HEK293 (cell line): Measurements from ENCODE around the gene DNAJB11.

Source experiments
- CTCF ChIA-PET: fragments of 350-600 bp; formaldehyde crosslinking; extraction: SDS; loops from one replicate; lab custom pipeline; 2021; ENCODE audit warnings: antibody characterized with exemption; lab: Yijun Ruan, JAX
- POLR2A ChIA-PET: fragments of 300-600 bp; formaldehyde crosslinking; extraction: SDS; loops from one replicate; lab custom pipeline; 2020; ENCODE audit warnings: antibody characterized with exemption, inconsistent platforms; lab: Yijun Ruan, JAX
- H3K27ac ChIP-seq: fragments of 200-500 bp; sonication (Bioruptor generic); 2 replicates; pipeline ENCODE4 v1.5.1; 2014; ENCODE audit warnings: low read depth, low read length, control low read depth, inconsistent platforms; ENCODE audit errors: extremely low read depth
- H3K36me3 ChIP-seq, 2 experiments: fragments of 200-500 bp in 1 of 2; sonication (Bioruptor generic) in 1 of 2; 1 replicate in 1 of 2; 2 replicates in 1 of 2; pipeline ENCODE4 v1.5.1; 2014 to 2017; ENCODE audit warnings: inconsistent platforms in 2 of 2, low read length in 2 of 2; ENCODE audit not compliant: control insufficient read depth in 2 of 2, insufficient read depth in 1 of 2
- H3K4me1 ChIP-seq: fragments of 200-500 bp; sonication (Bioruptor generic); 2 replicates; pipeline ENCODE4 v1.5.1; 2014; ENCODE audit warnings: mild to moderate bottlenecking, low read length, inconsistent platforms; ENCODE audit not compliant: control insufficient read depth, insufficient read depth
- H3K4me3 ChIP-seq: 2 replicates; pipeline ENCODE4 v1.5.1; 2011; ENCODE audit warnings: low read depth, mild to moderate bottlenecking, control low read depth, low read length, moderate library complexity
- H3K9me3 ChIP-seq: fragments of 200-500 bp; sonication (Bioruptor generic); 2 replicates; pipeline ENCODE4 v1.5.1; 2014; ENCODE audit warnings: low read depth, low read length, inconsistent platforms; ENCODE audit not compliant: control insufficient read depth, insufficient read depth
- OVOL3 ChIP-seq: fragments of 450-650 bp; formaldehyde crosslinking; IDR thresholded peaks from 2 replicates; pipeline ENCODE4 v1.5.1; 2016; ENCODE audit warnings: missing biosample characterization, missing genetic modification characterization
- SALL2 ChIP-seq: fragments of 450-650 bp; formaldehyde crosslinking; IDR thresholded peaks from 2 replicates; pipeline ENCODE4 v1.5.0; 2017; ENCODE audit warnings: missing biosample characterization, mild to moderate bottlenecking, missing genetic modification characterization, borderline replicate concordance
- YY2 ChIP-seq: fragments of 450-650 bp; formaldehyde crosslinking; IDR thresholded peaks from 2 replicates; pipeline ENCODE4 v1.5.1; 2016; ENCODE audit warnings: missing biosample characterization, missing genetic modification characterization
- ZNF112 ChIP-seq: fragments of 450-650 bp; formaldehyde crosslinking; IDR thresholded peaks from 2 replicates; pipeline ENCODE4 v1.5.0; 2017; ENCODE audit warnings: missing biosample characterization, missing genetic modification characterization
- ZNF114 ChIP-seq: fragments of 450-650 bp; formaldehyde crosslinking; IDR thresholded peaks from 2 replicates; pipeline ENCODE4 v1.5.0; 2017; ENCODE audit warnings: missing biosample characterization, missing genetic modification characterization
- ZNF133 ChIP-seq: fragments of 450-650 bp; formaldehyde crosslinking; IDR thresholded peaks from 2 replicates; pipeline ENCODE4 v1.5.1; 2016; ENCODE audit warnings: missing biosample characterization, missing genetic modification characterization
- ZNF155 ChIP-seq: fragments of 450-650 bp; formaldehyde crosslinking; IDR thresholded peaks from 2 replicates; pipeline ENCODE4 v1.5.1; 2016; ENCODE audit warnings: missing biosample characterization, missing genetic modification characterization
- ZNF157 ChIP-seq: fragments of 450-650 bp; formaldehyde crosslinking; IDR thresholded peaks from 2 replicates; pipeline ENCODE4 v1.5.1; 2016; ENCODE audit warnings: missing biosample characterization, missing genetic modification characterization
- ZNF18 ChIP-seq: fragments of 450-650 bp; formaldehyde crosslinking; IDR thresholded peaks from 2 replicates; pipeline ENCODE4 v1.5.1; 2016; ENCODE audit warnings: missing biosample characterization, missing genetic modification characterization
- ZNF280C ChIP-seq: fragments of 450-650 bp; formaldehyde crosslinking; IDR thresholded peaks from 2 replicates; pipeline ENCODE4 v1.5.1; 2016; ENCODE audit warnings: missing biosample characterization, missing genetic modification characterization
- ZNF302 ChIP-seq: fragments of 450-650 bp; formaldehyde crosslinking; IDR thresholded peaks from 2 replicates; pipeline ENCODE4 v1.5.1; 2016; ENCODE audit warnings: missing biosample characterization, missing genetic modification characterization, low read depth
- ZNF324 ChIP-seq: fragments of 450-650 bp; formaldehyde crosslinking; IDR thresholded peaks from 2 replicates; pipeline ENCODE4 v1.5.1; 2016; ENCODE audit warnings: missing biosample characterization, missing genetic modification characterization
- ZNF394 ChIP-seq: fragments of 450-650 bp; formaldehyde crosslinking; IDR thresholded peaks from 2 replicates; pipeline ENCODE4 v1.5.1; 2016; ENCODE audit warnings: missing biosample characterization, missing genetic modification characterization, mild to moderate bottlenecking, moderate library complexity, borderline replicate concordance
- ZNF423 ChIP-seq: fragments of 450-650 bp; formaldehyde crosslinking; IDR thresholded peaks from 2 replicates; pipeline ENCODE4 v1.5.1; 2016; ENCODE audit warnings: missing biosample characterization, missing genetic modification characterization
- ZNF426 ChIP-seq: fragments of 450-650 bp; formaldehyde crosslinking; IDR thresholded peaks from 2 replicates; pipeline ENCODE4 v1.5.1; 2017; ENCODE audit warnings: missing biosample characterization, missing genetic modification characterization, mild to moderate bottlenecking, inconsistent platforms, moderate library complexity
- ZNF548 ChIP-seq: fragments of 450-650 bp; formaldehyde crosslinking; IDR thresholded peaks from 2 replicates; pipeline ENCODE4 v1.5.1; 2016; ENCODE audit warnings: missing biosample characterization, missing genetic modification characterization
- ZNF555 ChIP-seq: fragments of 450-650 bp; formaldehyde crosslinking; conservative IDR thresholded peaks from 2 replicates; pipeline ENCODE4 v1.5.1; 2017; ENCODE audit warnings: missing biosample characterization, mild to moderate bottlenecking, missing genetic modification characterization, inconsistent platforms
- ZNF645 ChIP-seq: fragments of 450-650 bp; formaldehyde crosslinking; IDR thresholded peaks from 2 replicates; pipeline ENCODE4; 2016; ENCODE audit warnings: missing biosample characterization, missing genetic modification characterization
- ZNF670 ChIP-seq: fragments of 450-650 bp; formaldehyde crosslinking; IDR thresholded peaks from 2 replicates; pipeline ENCODE4 v1.5.1; 2016; ENCODE audit warnings: missing biosample characterization, missing genetic modification characterization, low read depth
- ZNF777 ChIP-seq: fragments of 450-650 bp; formaldehyde crosslinking; IDR thresholded peaks from 2 replicates; pipeline ENCODE4 v1.5.1; 2017; ENCODE audit warnings: missing biosample characterization, missing genetic modification characterization, borderline replicate concordance

The DNAJB11 gene

GRCh38 chr3:186571644-186572013 is 1.1 kb downstream of the DNAJB11 start:
- H3K36me3 ChIP-seq, result peaks cover 4 to 45% of the 10 kb centered on the region in 2 experiments
- H3K4me1 ChIP-seq, result no peaks in the 10 kb centered on the region
- TF ChIP-seq YY2 (tag by site-specific recombination), result no peak
- TF ChIP-seq OVOL3 (tag by site-specific recombination), result no peak
- TF ChIP-seq ZNF133 (tag by site-specific recombination), result no peak
- TF ChIP-seq ZNF114, result no peak
- TF ChIP-seq SALL2 (tag by site-specific recombination), result no peak
- TF ChIP-seq ZNF426 (tag by site-specific recombination), result no peak
- TF ChIP-seq ZNF280C (tag by site-specific recombination), result no peak
- TF ChIP-seq ZNF423 (tag by site-specific recombination), result no peak
- no peak for TF ChIP-seq ZNF777 (tag by site-specific recombination)
- no peak for TF ChIP-seq ZNF18 (tag by site-specific recombination)
- TF ChIP-seq ZNF645 (tag by site-specific recombination), result no peak
- TF ChIP-seq ZNF302 (tag by site-specific recombination), result no peak
- TF ChIP-seq ZNF555, result no peak
- POLR2A ChIA-PET, result interaction anchor here (1.9 to 3.3 kb wide), 2 partner anchors 25 to 212 kb away, joined by 9 to 33 read pairs; partner anchors contain the start of gene EIF4A2
- H3K4me3 ChIP-seq, result peak overlapping the region; percentile 96
- no peaks in the 10 kb centered on the region for H3K9me3 ChIP-seq
- CTCF ChIA-PET, result no interaction called here
- H3K27ac ChIP-seq, result no peak overlapping the region

GRCh38 chr3:186577521-186577920 is 7.0 kb downstream of the DNAJB11 start:
- Histone ChIP-seq H3K27ac (no peak overlapping the region), H3K9me3 (no peaks in the 10 kb centered on the region), H3K36me3 (peaks cover 10 to 95% of the 10 kb centered on the region in 2 experiments), H3K4me1 (no peaks in the 10 kb centered on the region), H3K4me3 (no peak overlapping the region)
- ChIA-PET POLR2A (no interaction called here), CTCF (interaction anchor here (0.6 to 1.4 kb wide), 2 partner anchors 18 to 40 kb away, joined by 3 to 5 read pairs; no protein-coding TSS in a partner anchor)
- no peak for TF ChIP-seq ZNF777 (tag by site-specific recombination)
- TF ChIP-seq ZNF157, result no peak
- no peak for TF ChIP-seq ZNF670 (tag by site-specific recombination)
- no peak for TF ChIP-seq ZNF548
- TF ChIP-seq ZNF112 (tag by site-specific recombination), result no peak
- no peak for TF ChIP-seq SALL2 (tag by site-specific recombination)
- TF ChIP-seq ZNF324 (tag by site-specific recombination), result no peak
- no peak for TF ChIP-seq ZNF155 (tag by site-specific recombination)
- TF ChIP-seq ZNF394 (tag by site-specific recombination), result no peak
